Activated CD4-positive, CD25-positive, alpha-beta regulatory T cell treated with anti-CD3 and anti-CD28 coated beads, Interleukin-2, amount 50 U/mL, for 24 hours (primary cell): ENCODE data around the gene RSPH4A.
A peak's percentile ranks its signal among the peaks of the same experiment; 100 is the strongest.
"Not testable (repeated sequence)": the region's sequence is repeated elsewhere in the genome, so short reads cannot be mapped to it uniquely, and the experiment has no call there.

Experiments used
- ATAC-seq, 2 donors: fragments of 150-1000 bp; cut with Tn5 transposase; one replicate each; pipeline ENCODE4 v1.10.0; 2021; ENCODE audit warnings: mild to moderate bottlenecking in 1 of 2, moderate library complexity in 1 of 2

Gene RSPH4A

GRCh38 chr6:116629563-116629981 lies 13.3 kb downstream of the RSPH4A start:
- ATAC-seq: no peak

DNA sequence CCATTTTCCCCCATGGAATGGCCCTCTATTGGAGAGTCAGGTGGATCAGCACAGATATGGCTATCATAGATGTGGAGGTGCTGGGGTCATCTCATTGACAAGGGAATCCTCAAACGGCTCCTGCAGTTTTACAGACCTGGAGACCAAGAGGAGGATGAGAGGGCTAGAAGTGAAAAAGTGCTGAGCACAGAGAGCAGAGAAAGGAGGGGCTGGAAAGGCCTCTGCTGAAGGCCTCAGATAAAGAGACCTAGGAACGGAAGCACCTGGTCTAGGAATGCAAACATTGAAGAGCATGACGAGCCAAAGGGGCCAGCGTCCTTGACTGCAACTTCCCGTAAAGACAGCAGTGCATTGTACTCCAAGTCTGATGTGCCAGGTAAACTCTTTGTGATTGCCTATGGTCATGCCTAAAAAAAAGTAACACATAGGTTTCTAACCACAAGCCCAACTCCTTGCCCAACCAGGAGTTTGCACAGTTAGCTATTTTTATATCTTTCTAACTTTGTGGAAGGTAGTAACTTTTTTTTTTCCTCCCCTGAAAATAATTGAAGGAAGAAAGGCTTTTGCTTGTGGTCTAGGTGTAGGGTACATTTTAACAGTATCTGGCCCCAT lies 15.2 kb downstream of the RSPH4A start:
- no peak for ATAC-seq

- no peak for ATAC-seq
These were observed 17.4 kb downstream of the RSPH4A start for GRCh38 chr6:116633685-116634084.

GRCh38 chr6:116648156-116648555 lies 31.9 kb downstream of the RSPH4A start:
- ATAC-seq: no peak

GRCh38 chr6:116649129-116649528 lies 32.9 kb downstream of the RSPH4A start:
- ATAC-seq: no peak

DNA sequence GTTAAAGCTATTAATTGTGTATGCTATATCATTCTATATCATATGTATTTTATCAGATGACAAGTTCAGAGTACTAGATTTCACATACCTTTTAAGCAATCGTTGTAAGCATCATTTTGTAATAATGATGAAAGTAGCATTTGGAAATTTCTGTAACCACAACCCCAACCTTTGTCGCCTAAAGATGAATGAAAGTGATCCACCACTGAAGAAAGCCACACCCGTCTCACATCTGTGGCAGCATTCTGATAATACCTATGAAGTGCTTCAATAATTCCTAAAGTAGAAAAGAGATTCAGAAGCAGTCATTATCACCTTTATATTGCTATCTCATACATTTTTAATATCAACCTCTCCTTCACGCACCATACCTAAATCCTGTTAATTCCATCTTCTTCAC lies 35.6 kb downstream of the RSPH4A start:
- ATAC-seq: no peak

DNA sequence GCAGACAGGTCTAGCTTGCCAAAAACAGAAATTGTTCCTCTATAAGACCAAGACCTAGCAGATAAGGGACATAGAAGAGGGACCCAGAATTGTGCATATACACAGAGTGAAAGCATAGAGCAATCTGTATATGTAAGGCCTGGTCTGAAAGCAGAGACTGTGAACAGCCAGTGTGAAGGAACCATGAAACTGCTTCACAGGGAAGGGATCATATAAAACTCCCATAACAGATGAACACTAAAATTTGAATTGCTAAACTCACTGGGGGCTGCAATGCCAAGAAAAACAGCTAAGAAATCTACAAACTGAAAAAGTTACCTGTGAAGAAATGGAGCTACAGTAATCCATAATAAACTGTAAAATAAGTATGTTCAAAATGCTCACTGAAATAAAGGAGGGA lies 45.3 kb downstream of the RSPH4A start:
- ATAC-seq: no peak

- peak in 1 of 2 donors; percentile 53 for ATAC-seq
These were observed 45.9 kb downstream of the RSPH4A start for GRCh38 chr6:116662202-116662601.

DNA sequence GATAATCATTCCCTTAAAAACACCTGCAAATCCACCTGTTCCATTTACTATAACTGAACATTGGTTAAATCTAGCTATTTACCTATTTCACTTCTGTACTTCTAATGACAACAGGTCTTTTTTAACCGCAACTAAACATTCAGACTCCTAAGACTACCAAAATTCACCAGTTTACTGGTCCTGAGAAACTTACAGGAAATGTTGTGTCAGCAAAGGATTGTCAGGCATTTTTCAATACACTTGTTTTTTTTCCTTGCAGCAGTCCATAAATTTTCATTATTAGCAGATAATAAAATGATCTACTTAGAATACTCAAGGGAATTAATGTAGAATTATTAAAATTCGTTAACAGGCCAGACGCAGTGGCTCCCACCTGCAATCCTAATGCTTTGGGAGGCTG lies 47.0 kb downstream of the RSPH4A start:
- ATAC-seq: no peak

DNA sequence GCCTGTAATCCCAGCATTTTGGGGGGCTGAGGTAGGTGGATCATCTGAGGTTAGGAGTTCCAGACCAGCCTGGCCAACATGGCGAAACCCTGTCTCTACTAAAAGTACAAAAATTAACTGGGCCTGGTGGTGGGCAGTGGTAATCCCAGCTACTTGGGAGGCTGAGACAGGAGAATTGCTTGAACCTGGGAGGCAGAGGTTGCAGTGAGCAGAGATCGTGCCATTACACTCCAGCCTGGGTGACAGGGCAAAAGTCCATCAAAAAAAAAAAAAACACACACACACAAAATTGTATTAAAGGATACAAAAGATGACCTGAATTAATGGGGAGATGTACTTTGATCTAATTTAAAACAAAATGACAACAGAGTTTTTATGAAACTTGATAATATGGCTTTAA lies 47.9 kb downstream of the RSPH4A start:
- ATAC-seq: not testable (repeated sequence)

- no peak for ATAC-seq
These were observed 49.2 kb downstream of the RSPH4A start for GRCh38 chr6:116665464-116665863.

DNA sequence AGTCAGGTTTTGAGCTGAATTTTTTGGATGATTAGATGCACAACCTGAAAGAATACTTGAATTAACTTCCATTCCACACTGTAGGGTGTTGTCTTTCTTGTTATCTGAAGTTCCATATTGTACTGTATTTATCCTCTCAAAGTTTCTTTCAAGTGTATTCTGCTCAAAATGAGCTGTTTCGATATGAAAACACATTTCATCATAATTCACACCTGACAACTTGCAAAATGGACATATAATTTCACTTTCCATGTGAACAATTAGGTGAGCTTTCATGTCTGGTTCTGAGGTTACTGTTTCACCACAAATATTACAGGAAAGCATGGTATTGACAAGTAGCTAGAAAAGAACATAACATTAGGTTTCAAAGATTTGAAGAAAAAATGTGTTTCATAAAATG lies 50.6 kb downstream of the RSPH4A start:
- peak; percentile 19 to 30 for ATAC-seq

GRCh38 chr6:116667623-116668022 lies 51.3 kb downstream of the RSPH4A start:
- ATAC-seq: no peak

DNA sequence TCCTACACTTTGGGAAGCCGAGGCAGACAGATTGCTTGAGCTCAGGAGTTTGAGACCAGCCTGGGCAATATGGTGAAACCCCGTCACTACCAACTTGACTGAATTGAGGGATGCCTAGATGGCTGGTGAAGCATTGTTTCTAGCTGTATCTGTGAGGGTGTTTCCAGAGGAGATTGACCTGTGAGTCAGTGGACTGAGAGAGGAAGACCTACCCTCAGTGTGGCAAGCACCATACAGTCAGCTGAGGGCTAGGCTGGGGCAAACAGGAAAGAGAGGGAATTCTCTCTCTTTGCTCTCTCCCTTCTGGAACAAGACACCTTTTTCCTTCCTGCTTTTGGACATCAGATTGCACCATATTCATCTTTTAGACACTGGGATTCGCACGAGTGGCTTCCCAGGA lies 56.0 kb downstream of the RSPH4A start:
- no peak for ATAC-seq

DNA sequence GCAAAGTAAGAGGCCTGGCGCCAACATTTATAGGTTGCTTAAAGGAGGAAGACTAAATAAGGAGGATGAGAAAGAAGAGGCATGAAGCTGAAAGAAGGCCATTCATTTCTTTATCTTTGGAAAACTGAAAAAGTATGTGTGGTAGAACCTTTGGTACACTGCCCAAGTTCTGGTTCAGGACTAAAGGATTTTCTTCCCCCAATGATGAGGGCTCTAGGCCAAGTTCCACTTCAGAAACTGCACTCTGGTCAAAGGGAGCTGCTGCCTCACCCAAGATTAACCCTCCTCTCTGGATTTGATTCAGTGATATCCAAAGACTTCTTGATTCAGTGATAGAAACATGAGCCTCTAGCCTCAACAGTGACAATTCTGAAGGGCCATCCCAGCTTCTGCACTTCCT lies 59.7 kb downstream of the RSPH4A start:
- no peak for ATAC-seq

GRCh38 chr6:116680880-116681672 lies 64.8 kb downstream of the RSPH4A start, which contains the start of gene KPNA5:
KPNA5 (plus strand) TSS chr6:116681211; CDS start chr6:116681335, 124 bp downstream.
- ATAC-seq: peak; percentile 96

- peak; percentile 8 to 30 for ATAC-seq
These were observed 66.0 kb downstream of the RSPH4A start for GRCh38 chr6:116682334-116682712.
